Dermis blood vessel endothelial cell (primary cell): ENCODE results near the gene PBX2. TPM values are rescaled to one million over a fixed set of nuclear protein-coding genes. Genes with fewer than 3 reads are reported as not detected.
"Not testable (repeated sequence)": the region's sequence is repeated elsewhere in the genome, so short reads cannot be mapped to it uniquely, and the experiment has no call there.

Experiments
- DNase-seq: peaks from one replicate; pipeline ENCODE4 v3.0.0; 2010
- total RNA-seq: library from RNA; depleted of rRNA; stranded (reverse); fragments of >200 nt; gene quantifications from 2 replicates; pipeline ENCODE4 v1.2.3, GENCODE V29; 2014

The PBX2 gene, protein sequence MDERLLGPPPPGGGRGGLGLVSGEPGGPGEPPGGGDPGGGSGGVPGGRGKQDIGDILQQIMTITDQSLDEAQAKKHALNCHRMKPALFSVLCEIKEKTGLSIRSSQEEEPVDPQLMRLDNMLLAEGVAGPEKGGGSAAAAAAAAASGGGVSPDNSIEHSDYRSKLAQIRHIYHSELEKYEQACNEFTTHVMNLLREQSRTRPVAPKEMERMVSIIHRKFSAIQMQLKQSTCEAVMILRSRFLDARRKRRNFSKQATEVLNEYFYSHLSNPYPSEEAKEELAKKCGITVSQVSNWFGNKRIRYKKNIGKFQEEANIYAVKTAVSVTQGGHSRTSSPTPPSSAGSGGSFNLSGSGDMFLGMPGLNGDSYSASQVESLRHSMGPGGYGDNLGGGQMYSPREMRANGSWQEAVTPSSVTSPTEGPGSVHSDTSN
- total RNA-seq: 62.3 and 85.6 TPM in 2 replicates

DNA sequence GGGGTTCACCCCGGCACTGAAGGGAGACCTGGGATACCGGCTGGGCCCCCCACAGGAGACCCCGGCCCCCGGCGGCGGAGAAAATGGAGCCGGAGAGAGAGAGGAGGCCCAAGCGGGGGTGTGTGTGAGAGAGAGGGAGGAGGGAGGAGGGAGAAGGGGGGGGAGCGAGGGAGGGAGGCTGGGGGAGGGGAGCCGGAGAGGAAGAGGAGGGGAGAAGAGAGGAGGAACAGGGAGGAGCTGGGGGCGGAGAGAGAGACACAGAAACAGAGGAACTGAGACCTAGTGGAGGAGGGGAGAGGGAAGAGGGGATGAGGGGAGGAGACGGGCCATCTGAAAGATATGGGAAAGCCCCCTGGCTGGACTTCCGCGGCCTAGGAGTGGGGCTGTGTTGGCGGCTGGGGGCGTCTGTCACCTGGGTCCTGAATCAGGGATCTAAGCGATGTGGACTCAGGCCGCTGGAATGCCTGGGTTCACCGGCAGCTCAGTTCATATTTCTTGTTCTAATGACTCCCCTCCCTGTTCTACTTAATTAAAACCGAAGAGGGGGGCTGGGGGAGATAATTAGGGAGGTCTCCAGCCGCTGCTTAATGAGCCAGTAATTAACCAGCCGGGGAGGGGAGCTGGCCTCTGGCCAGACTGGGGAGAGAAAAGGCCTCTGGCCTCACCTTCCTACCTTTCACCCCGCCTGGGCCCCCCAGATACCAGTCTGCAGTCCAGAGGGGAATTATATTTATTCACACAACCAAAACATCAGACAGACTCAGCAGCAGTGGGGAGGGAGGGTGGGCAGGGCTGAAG is at the start of gene PBX2:
Gene PBX2, minus strand, starts transcription at position 149 of the 798 bp plus-strand sequence. CDS start 287 bp downstream, outside the sequence.
- DNase-seq: peak; percentile 92

DNA sequence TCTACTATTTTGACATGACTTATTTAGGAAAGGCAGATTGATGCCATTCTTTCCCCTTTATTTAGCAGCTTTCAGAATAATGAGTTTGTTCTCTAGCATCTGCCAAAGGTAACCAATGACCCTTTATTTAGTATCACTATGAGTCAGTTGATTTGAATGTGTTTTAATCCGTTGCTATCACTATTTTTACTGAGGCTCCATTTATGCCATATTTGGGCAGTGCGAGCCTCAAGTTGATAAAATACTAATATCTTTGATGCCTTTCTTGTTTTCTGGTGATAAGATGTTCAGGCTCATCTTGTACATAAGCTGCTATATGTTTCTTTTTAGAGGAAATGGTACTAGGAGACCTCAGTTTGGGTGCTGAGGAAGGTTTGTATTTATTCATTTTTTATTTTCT is 49.5 kb upstream of the PBX2 start:
- no peak for DNase-seq

DNA sequence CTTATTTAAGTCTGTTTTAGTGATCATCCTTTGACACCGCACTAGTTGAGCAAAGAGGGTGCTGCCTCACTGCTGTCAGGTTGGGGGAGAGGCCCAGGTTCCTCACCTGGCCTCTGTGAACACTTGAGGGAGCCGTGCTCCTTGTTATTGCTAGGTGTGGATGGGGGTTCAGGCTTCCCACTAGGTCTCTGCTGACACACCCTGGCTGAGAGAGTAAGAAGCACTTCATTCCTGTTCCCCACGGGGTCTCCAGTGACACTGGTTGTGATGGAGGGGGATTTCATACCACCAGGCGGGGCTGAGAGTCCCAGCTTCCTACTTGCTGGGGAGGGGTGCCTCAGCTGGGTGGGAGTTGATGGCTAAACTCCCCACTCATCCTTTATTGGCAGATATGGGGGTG is 44.9 kb upstream of the PBX2 start:
- peak; percentile 54 for DNase-seq

DNA sequence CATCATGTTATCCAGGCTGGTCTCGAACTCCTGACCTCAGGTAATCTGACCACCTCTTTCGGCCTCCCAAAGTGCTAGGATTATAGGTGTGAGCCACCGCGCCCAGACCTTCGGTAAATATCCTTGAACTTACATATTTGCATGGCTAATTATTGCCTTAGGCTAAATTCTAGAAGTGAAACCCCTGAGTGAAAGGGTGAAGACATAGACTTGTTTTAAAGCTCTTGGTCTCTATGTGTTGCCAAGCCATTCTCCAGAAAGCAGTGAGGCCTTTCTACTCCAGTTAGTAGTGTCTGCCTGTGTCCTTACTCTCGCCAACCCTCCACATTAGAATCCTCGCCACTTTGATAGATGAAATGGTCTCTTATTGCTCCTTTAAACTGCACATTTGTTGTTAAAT is 36.4 kb upstream of the PBX2 start:
- DNase-seq: no peak

DNA sequence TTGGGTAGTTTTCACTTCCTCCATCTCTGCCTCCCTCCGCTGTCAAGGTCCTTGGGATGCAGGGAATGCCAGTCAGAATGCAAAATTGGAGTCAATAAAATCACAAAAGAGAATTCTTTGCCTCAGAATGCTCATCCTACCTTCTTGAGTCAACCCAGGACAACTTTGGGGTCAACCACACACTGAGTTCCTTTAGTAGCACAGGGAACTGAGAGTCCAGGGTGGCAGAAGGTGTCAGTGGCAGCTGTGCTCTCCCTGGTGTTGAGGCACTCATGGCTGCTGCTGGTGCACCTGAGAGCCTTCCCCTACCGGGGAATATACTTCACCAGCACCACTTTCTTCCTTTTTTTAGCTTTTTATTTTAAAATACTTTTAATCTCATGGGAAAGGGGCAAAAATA is 34.7 kb upstream of the PBX2 start:
- DNase-seq: no peak

DNA sequence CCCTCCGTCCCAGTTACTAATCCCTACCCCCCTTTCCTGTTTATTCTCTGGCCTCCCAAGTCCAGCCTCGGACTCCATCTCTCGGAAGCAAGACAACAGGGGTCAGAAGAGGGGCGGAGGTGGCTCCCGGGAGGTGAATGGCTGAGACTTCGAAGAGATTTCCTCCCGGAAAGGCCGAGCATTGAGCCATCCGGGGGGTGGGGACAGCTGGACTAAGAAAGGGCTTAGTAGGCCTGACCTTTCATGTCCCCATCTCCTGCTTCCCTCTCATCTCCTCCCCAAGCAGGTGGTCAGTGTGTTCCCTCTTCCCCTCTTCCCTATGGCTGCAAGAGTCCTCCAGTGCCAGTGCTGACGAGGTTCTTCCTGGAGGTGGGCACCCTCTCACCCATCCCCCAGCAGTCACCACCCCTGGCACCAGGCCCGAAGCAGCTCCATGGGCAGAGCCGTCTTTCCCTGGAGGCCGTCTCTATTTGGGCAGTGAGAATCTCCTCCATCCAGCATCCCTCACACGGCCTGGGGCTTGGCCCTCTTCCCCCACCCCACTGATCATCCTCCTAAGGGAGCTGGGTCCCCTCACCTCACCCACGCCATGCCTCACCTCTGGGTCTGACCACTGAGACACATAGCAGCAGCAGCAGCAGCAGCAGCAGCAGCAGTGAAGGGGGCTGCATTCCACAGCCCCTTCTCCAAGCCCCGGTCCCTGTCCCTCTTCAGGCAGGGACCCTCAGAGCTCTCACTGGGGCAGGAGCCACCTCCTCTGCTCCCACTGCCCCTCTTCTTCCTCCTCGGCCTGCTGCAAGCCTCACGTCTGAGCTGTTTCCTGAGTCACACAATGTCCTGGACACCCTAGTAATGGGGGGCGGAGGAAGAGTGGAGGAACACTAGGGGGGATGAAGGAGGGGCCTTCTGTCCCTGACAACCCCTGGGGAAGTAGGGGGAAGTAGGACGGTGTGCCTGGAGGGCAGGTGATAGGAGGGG is 33.5 kb upstream of the PBX2 start, which contains the start of gene NOTCH4:
Gene NOTCH4, minus strand, starts transcription at position 810 of the 978 bp plus-strand sequence. Its CDS starts 139 bp downstream, at position 671.
- DNase-seq: peak; percentile 68

DNA sequence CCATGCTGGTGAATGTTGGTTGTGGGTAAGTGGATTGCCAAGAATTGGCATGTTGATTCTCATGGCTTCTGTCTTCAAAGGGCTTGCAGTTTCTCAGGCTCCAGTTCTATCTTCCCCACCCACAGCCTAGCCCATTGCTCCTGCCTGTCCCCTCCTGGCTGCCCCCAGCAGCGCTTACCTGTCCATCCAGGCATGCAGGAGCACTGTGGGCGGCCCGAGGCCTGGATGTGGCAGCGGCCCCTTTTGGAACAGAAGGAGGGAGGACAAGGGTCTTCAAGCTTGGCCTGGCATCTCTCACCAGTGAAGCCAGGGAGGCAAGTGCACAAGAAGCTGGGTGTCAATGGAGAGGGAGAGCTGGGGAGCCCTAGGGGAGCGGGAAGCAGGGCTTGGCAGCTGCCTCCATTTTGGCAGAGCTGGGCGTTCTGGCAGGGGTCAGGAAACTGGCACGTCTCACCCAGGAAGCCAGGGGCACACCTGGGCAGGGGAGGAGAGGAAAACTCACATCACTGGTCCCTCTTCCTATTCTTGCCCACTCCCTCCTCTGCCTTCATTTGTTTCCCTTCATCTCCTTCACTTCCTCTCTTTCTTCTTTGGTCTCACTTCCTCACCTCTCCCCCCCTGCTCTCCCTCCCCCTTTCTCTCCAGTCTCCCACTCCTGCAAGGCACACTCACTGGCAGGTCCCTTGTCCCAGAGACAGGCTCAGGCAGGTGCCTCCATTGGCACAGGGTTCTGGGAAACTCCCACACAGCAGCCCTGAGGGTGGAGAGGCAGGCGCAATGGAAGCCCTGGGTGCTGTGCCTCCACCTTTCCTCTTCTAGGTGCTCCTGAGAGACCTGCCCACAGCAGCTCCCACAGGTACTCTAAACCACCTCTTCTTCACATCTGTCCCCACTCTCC is 32.6 kb upstream of the PBX2 start:
- no peak for DNase-seq

DNA sequence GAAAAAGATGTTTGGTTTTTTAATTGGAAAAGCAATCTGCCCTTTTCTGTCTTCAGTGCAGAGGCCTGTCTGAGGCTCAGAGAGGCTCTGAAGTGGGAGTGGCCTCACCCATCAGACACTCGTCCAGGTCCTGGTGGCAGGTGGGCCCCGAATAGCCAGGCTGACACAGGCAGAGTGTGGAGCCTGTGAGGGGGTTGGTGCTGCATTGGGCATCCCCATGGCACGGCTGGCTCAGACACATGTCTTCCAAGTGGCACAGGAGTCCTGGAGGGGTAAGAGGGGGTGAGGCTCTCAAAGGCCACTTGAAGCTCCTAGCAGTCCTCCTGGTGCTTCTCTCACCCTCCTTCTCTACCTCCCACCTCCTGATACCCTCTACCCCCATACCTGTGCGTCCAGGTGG is 30.0 kb upstream of the PBX2 start:
- no peak for DNase-seq

DNA sequence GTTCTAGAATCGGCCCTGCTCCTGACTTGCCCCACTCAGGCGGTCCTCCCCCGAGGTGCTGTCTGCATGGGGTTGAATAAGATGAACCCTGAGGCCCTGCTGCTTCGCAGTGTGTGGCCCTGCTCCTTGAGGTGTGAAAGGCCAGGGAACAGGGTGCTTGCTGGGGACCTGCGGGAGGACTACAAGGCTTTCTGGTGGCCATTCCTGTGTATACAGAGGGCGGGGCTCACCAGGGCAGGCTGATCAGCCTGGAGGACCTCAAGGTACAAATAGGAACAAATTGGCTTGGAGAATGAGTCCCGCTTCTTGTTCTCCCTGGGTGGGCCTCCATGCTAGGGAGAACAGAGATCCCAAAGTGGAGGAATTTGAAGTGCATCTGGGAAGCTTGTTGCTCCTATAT is 28.2 kb upstream of the PBX2 start:
- no peak for DNase-seq

DNA sequence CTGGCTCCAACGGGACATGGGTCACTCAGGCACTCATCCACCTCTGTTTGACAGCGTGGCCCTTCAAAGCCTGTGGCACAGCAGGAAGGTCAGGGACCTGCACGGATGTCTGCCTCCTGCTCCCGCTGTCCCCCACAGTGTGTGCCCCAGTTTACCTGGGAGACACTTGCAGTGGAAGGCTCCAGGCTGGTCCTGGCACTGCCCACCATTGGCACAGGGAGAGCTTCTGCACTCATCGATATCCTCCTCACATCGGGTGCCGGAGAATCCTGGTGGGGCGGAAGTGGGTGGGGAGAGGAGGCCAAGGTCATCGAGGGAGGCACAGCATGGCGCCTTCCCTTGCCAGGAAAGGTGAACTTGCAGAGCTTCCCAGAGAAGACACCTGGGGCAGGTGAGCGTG is 27.0 kb upstream of the PBX2 start:
- no peak for DNase-seq

DNA sequence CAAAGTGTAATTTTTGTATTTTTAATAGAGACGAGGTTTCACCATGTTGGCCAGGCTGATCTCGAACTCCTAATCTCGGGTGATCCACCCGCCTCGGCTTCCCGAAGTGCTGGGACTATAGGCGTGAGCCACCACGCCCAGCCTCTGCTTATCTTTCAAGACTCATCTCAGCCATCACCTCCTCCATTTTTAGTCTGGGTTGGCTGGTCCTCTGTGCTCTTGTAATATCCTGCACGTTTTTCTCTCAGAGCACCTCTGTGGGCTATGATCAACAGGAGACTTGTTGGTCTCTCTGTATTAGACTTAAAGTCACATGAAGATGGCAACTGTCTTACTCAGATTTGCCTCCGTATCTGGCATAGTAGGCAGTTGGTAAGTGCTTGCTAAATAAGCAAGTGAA is 26.3 kb upstream of the PBX2 start:
- no peak for DNase-seq

DNA sequence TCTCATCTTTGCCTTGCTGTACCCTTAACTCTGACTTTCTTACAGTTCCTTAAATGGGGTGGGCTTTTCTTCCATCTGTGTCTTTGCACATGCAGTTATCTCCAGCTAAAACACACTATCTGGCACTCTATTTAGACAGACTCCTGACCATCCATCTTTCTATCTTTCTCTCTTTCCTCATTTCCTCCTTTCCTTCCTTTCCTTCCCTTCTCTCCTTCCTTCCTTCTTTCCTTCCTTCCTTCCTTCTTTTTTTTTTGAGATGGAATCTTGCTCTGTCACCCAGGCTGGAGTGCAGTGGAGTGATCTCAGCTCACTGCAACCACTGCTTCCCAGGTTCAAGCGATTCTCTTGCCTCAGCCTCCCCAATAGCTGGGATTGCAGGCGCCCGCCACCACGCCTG is 25.6 kb upstream of the PBX2 start:
- DNase-seq: no peak

DNA sequence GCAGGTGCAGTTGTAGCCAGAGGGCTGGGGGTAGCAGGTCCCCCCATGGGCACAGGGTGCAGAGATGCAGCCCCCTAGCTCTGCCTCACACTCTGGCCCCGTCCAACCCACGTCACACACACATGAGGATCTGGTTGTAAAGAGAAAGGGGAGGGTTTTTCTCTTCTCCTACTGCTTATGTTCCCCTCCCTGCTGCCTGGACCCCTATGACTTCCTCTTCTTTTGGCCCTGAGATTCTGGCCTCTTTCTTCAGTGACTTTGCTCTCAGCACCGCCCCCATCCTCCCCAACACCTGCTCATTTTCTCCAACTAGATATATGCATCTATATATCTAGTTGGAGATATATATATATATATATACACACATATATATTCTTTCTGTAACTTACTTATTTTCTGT is 24.1 kb upstream of the PBX2 start:
- no peak for DNase-seq

DNA sequence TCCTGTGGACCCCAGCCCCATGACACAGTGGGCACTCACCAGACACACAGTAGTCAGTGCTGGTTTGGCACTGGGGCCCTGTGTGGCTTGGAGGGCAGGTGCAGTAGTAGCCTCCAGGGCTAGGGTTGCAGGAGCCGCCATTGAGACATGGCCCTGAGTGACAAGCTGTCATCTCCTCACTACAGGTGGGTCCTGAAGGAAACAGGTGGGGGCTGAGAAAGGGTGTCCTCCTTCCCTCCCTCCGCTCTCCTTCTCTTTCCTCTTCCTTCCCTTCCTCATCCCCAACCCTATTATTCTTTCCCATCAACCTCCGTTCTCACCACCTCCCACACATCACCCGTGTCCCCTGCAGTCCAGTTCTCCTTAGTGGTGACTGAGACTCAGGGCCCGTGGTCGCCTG is 23.6 kb upstream of the PBX2 start:
- no peak for DNase-seq

DNA sequence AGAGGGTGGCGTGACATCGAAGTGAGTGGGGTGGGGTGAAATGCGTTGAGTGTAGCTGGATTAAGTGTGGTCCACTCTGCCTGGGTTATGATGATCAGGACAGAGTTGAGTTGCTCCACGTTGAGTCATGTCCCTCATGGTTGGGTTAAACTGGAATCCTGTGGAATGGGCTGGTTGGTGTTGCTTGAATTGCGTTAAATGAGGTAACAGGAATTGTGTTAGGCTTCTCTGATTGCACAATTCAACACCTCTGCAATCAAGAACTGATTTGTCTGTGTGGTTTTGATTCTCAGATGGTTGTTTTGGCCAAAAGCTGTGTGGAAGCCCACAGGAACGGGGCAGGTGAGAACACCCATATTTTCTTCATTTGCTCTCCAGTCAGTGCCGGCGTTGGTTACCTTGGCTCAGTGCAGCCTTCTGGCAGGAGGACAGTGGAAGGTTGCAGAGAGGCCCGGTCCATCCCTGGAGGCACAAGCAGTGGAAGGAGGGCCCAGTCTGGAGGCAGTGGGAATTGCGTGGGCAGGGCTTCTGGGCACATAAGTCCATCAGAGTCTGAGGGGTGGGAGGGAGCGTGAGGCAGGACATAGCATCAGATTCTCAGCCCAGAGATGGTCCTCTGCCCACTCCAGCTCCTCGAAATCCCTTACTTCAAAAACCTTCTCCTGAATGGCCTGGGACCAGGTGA is 22.2 kb upstream of the PBX2 start:
- no peak for DNase-seq

DNA sequence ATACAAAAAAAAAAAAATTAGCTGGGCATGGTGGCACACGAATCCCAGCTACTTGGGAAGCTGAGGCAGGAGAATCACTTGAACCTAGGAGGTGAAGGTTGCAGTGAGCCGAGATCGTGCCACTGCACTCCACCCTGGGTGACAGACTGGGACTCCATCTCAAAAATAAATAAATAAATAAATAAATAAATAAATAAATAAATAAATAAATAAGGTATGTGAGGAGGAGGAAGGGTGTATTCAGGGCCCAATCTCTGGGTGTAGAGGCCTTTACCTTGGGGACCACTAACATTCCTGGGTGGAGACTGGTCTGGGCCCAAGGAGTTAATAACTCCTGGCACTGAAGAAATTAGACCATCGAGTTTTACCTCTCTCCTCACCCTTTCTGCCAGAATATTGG is 21.4 kb upstream of the PBX2 start:
- DNase-seq: not testable (repeated sequence)

DNA sequence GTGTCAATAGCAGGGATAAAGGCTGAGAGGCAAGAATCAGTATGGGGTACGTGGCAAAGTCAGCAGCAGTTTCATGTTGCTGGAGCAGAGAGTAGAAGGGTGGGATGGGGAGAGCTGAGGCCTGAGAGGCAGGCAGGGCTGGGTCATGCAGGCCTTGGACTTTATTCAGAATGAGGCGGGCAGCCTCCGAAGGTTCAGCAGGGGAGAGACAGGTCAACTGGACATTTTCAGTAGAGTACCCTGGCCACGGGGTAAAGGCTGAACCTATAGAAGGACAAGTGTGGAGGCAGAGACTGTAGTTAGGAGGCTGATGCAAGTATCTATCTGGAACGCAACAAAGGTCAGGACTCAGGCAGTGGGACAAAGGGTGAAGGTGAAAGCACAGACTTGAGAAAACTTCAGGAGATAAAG is 20.2 kb upstream of the PBX2 start:
- DNase-seq: no peak

DNA sequence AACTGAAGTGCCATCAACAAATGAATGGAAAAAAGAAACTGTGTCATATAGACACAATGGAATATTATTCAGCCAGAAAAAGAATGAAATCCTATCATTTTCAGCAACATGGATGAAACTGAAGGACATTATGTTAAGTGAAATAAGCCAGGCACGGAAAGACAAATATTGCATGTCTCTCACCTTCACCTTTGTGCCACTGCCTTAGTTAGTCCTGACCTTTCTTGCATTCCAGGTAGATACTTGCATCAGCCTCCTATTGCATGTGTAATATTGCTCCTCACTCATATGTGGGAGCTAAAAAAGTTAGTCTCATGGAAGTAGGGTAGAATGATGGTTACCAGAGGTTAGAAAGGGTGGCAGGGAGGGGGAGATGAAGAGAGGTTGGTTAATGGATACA is 19.0 kb upstream of the PBX2 start:
- DNase-seq: no peak

DNA sequence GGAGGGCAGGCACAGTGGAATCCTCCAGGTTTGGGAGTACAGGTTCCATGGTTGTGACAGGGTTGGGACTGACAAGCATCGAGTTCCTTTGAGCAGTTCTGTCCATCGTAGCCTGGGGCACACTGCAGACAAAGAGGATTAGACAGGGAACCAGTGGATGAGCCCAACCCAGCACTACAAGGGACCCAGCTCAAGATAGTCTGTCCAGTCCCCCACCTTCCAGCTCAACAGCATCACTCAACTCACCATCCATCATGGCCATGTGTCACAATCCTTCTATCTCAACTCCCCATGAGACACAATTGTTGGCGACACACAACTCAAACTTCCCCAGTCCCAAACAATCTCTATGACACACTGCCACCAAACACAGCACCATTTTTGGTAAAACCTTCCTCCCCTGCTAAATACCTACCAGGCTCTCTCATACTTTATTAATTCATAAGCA is 14.3 kb upstream of the PBX2 start:
- no peak for DNase-seq

DNA sequence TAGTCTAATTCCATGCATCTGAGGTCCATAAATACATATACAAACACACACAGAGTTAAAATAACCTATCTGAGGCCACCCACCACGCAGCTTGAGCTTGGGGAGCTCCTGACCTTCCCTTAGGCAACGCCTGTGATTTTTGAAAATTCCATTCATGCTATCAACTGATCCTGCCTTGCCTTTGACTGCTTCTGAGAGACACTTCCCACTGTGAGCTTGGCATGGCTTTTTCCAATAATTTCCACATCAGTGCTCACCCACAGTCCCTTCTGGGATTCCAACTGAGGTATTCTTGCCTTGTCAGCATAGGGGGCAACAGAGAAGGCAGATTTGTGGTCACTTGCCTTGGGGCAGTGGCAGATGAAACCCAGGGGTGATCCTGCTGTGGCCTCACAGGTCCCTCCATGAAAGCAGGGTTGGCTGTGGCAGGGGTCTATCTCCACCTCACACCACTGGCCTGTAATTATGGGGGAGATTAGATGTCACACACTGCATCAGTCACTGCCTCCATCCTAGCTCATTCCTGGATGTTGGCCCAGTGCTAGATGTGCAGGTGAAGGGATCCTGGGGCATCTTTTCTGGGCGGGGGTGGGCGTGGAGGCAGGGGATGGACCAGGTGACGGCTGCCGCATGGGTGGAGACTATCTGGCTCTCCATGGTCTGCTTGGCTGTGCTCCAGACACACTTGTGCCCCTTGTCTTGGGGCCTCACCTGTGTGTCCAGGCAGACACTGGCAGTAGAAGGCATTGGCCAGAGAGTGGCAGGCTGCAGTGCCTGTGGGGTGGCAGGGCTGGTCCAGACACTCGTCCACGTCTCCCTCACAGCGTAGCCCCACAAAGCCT is 13.6 kb upstream of the PBX2 start:
- DNase-seq: no peak
